Sigmoid colon (tissue), 3 donors: ENCODE data around the gene UNC5A.

Source experiments
- POLR2A ChIP-seq, 2 donors: fragments of 450-650 bp; IDR thresholded peaks; one replicate each; pipeline ENCODE4 v1.6.1; 2016; ENCODE audit warnings: antibody characterized with exemption in 2 of 2, mild to moderate bottlenecking in 2 of 2, moderate library complexity in 2 of 2
- TF ChIP-seq, protein P1 (sequence below), 4 experiments: fragments of 450-650 bp in 3 of 4; fragments of 200-600 bp in 1 of 4; IDR thresholded peaks; one replicate each; pipeline ENCODE4 v1.5.1; 2016 to 2019; ENCODE audit warnings: antibody characterized with exemption in 4 of 4, mild to moderate bottlenecking in 3 of 4, moderate library complexity in 2 of 4

DNA sequence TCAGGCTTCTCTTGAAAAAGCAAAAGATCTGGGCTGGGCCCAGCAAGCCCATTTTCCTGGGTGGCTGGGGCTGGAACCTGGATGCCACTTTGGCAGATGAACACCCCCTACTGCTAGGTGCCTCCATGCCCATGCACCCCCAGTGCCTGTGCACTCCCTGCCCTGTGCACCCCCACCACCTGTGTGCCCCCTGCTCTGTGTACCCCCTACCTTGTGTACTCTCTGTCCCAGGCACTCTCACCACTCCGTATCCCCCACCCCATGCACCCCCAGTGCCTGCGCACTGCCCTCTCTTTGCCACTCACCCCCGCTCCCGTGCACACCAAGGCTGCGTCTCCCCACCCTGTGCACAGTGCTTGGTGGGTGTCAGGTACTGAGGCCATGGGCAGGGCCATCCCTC lies 14.2 kb downstream of the UNC5A start:
- no peak for TF ChIP-seq POLR2A (IDR thresholded peaks at IDR 0.05)
- TF ChIP-seq, protein P1, sequence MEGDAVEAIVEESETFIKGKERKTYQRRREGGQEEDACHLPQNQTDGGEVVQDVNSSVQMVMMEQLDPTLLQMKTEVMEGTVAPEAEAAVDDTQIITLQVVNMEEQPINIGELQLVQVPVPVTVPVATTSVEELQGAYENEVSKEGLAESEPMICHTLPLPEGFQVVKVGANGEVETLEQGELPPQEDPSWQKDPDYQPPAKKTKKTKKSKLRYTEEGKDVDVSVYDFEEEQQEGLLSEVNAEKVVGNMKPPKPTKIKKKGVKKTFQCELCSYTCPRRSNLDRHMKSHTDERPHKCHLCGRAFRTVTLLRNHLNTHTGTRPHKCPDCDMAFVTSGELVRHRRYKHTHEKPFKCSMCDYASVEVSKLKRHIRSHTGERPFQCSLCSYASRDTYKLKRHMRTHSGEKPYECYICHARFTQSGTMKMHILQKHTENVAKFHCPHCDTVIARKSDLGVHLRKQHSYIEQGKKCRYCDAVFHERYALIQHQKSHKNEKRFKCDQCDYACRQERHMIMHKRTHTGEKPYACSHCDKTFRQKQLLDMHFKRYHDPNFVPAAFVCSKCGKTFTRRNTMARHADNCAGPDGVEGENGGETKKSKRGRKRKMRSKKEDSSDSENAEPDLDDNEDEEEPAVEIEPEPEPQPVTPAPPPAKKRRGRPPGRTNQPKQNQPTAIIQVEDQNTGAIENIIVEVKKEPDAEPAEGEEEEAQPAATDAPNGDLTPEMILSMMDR (IDR thresholded peaks at IDR 0.05) = no peak
